Upper lobe of right lung (tissue), 1 donor: ENCODE data around the gene PCSK1. TPM values are rescaled to one million over a fixed set of nuclear protein-coding genes. Genes with fewer than 3 reads are reported as not detected.
"Not testable (repeated sequence)": the region's sequence is repeated elsewhere in the genome, so short reads cannot be mapped to it uniquely, and the experiment has no call there.

Source experiments
- ATAC-seq: fragments of 200-7000 bp; cut with Tn5 transposase; one replicate; pipeline ENCODE4 v1.9.1; 2020; ENCODE audit warnings: mild to moderate bottlenecking, moderate library complexity
- DNase-seq: peaks from one replicate; pipeline ENCODE4 v3.0.0-alpha.2; 2020
- H3K27ac ChIP-seq: fragments of 200-600 bp; one replicate; pipeline ENCODE4 v1.8.0; 2022
- H3K27me3 ChIP-seq: fragments of 200-600 bp; one replicate; pipeline ENCODE4 v1.8.0; 2022; ENCODE audit warnings: mild to moderate bottlenecking
- H3K36me3 ChIP-seq: fragments of 200-600 bp; one replicate; pipeline ENCODE4 v1.8.0; 2022
- H3K4me1 ChIP-seq: fragments of 200-600 bp; one replicate; pipeline ENCODE4 v1.8.0; 2022
- H3K4me3 ChIP-seq: fragments of 200-600 bp; one replicate; pipeline ENCODE4 v1.8.0; 2022; ENCODE audit warnings: mild to moderate bottlenecking
- H3K9me3 ChIP-seq: fragments of 200-600 bp; one replicate; pipeline ENCODE4 v1.8.0; 2022
- intact Hi-C: fragments of 100-400 bp; cut with DNase I; formaldehyde crosslinking; loops from one replicate; pipeline ENCODE4 v1.11.0; 2022
- total RNA-seq: library from RNA; stranded (reverse); fragmentation: NEBNext Ultra II Directional; extraction: Animal tissue kit (Norgen Biotek cat#: 25700); gene quantifications from one replicate; pipeline ENCODE4 v1.2.1, GENCODE V29; 2021
- TF ChIP-seq, protein P1 (sequence below): fragments of 200-600 bp; IDR thresholded peaks from one replicate; pipeline ENCODE4 v1.8.0; 2022; ENCODE audit warnings: antibody characterized with exemption
- donor health status: DM: no; HTN: yes; CAD: no; lungs with severe emphysema.

PCSK1 gene
- total RNA-seq, 1 donor from 2014 or later = not detected

- intact Hi-C loops = no loop called here
- Histone ChIP-seq H3K4me3 (no peak overlapping the region), H3K9me3 (no peaks in the 10 kb centered on the region), H3K36me3 (no peaks in the 10 kb centered on the region), H3K4me1 (no peaks in the 10 kb centered on the region), H3K27me3 (no peaks in the 10 kb centered on the region), H3K27ac (no peak overlapping the region)
- ATAC-seq = no peak
- TF ChIP-seq, protein P1, sequence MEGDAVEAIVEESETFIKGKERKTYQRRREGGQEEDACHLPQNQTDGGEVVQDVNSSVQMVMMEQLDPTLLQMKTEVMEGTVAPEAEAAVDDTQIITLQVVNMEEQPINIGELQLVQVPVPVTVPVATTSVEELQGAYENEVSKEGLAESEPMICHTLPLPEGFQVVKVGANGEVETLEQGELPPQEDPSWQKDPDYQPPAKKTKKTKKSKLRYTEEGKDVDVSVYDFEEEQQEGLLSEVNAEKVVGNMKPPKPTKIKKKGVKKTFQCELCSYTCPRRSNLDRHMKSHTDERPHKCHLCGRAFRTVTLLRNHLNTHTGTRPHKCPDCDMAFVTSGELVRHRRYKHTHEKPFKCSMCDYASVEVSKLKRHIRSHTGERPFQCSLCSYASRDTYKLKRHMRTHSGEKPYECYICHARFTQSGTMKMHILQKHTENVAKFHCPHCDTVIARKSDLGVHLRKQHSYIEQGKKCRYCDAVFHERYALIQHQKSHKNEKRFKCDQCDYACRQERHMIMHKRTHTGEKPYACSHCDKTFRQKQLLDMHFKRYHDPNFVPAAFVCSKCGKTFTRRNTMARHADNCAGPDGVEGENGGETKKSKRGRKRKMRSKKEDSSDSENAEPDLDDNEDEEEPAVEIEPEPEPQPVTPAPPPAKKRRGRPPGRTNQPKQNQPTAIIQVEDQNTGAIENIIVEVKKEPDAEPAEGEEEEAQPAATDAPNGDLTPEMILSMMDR = no peak
- no peak for DNase-seq
Observed at GRCh38 chr5:96396878-96397277, 36.2 kb downstream of the PCSK1 start.

DNA sequence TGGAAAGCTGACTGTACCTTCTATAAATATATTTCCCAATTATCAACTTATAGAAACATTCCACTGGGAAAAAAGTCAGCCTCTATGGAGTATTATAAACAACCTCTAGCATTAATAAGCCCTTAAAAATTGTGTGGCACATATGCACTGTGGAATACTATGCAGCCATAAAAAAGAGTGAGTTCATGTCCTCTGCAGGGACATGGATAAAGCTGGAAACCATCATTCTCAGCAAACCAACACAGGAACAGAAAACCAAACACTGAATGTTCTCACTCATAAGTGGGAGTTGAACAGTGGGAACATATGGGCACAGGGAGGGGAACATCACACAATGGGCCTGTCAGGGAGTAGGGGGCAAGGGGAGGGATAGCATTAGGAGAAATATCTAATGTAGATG is 37.8 kb downstream of the PCSK1 start:
- H3K4me1 ChIP-seq, H3K27me3 ChIP-seq, H3K9me3 ChIP-seq, H3K27ac ChIP-seq, ATAC-seq, intact Hi-C loops, DNase-seq, H3K36me3 ChIP-seq, H3K4me3 ChIP-seq: not testable (repeated sequence)

- intact Hi-C loops = no loop called here
- H3K4me3 ChIP-seq = no peak overlapping the region
- H3K27ac ChIP-seq = no peak overlapping the region
- ATAC-seq (no peak), DNase-seq (no peak)
- no peaks in the 10 kb centered on the region for H3K36me3 ChIP-seq
- no peaks in the 10 kb centered on the region for H3K27me3 ChIP-seq
- no peaks in the 10 kb centered on the region for H3K9me3 ChIP-seq
- TF ChIP-seq, protein P1 = no peak
- no peaks in the 10 kb centered on the region for H3K4me1 ChIP-seq
Observed at GRCh38 chr5:96391921-96392320, 41.1 kb downstream of the PCSK1 start.

GRCh38 chr5:96388176-96388575 is 44.9 kb downstream of the PCSK1 start:
- H3K27me3 ChIP-seq = no peaks in the 10 kb centered on the region
- H3K4me3 ChIP-seq = no peak overlapping the region
- no peaks in the 10 kb centered on the region for H3K9me3 ChIP-seq
- intact Hi-C loops = no loop called here
- DNase-seq (no peak), ATAC-seq (no peak)
- H3K4me1 ChIP-seq = no peaks in the 10 kb centered on the region
- H3K27ac ChIP-seq = no peak overlapping the region
- H3K36me3 ChIP-seq = no peaks in the 10 kb centered on the region
- TF ChIP-seq, protein P1 = no peak

DNA sequence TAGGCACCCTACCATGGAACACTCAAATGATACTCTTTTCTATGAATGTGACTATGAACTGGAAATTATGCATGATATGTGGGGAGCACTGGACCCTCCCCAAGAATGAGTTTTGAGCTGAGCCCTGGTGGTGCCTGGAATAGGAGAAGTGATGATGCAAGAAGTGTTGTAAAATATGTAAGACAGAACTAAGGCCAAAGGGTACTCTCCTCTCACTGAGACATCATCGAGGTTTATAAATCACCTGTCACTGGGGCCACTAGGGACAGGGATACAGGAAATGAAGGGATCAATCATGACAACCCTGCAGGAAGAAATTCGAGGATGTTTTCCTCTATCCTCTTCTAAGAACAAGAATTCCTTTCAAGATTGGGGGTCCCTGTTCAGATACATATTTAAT is 45.4 kb downstream of the PCSK1 start:
- DNase-seq (no peak), ATAC-seq (no peak)
- Histone ChIP-seq H3K9me3 (no peaks in the 10 kb centered on the region), H3K27me3 (no peaks in the 10 kb centered on the region), H3K36me3 (no peaks in the 10 kb centered on the region), H3K4me1 (no peaks in the 10 kb centered on the region), H3K4me3 (no peak overlapping the region), H3K27ac (no peak overlapping the region)
- intact Hi-C loops = no loop called here
- TF ChIP-seq, protein P1 = no peak

DNA sequence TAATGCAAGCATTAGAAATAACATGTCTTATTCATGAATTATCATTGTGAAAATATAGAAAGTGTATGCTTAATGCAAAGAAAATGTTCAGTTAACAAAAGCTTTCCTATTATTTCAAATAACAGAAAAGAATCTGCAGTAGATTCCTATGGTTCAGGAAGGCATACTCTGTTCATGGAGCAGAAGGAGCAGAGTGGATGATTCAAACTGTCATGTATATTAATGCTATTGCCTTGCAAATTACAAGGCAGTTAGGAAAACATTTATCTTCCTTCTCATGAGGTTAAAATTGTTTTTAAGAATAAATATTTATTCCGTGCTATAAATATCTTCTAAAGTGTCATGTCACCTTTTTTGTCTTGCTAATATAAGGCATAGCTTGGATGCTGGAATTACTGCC is 47.5 kb downstream of the PCSK1 start:
- DNase-seq = no peak
- Histone ChIP-seq H3K4me1 (no peaks in the 10 kb centered on the region), H3K9me3 (no peaks in the 10 kb centered on the region), H3K36me3 (no peaks in the 10 kb centered on the region), H3K27ac (no peak overlapping the region), H3K27me3 (no peaks in the 10 kb centered on the region), H3K4me3 (no peak overlapping the region)
- TF ChIP-seq, protein P1 = no peak
- ATAC-seq = no peak
- intact Hi-C loops = no loop called here
